Small intestine (tissue), 7 donors: ENCODE measurements around the gene NRARP. TPM values are rescaled to one million over a fixed set of nuclear protein-coding genes. Genes with fewer than 3 reads are reported as not detected.
A peak's percentile ranks its signal among the peaks of the same experiment; 100 is the strongest.

Experiments
- DNase-seq, 2 donors: peaks; one replicate each; pipeline versions ENCODE4 v3.0.0 to v3.0.0-alpha.2; 2013
- FAIRE-seq: peaks from 2 replicates; lab custom pipeline; 2012; peaks lifted over from hg19 to GRCh38; lab: Jason Lieb, UNC
- H3K27ac ChIP-seq, 3 donors: one replicate each; pipeline ENCODE4 v1.5.1; 2013; ENCODE audit warnings: low read length in 2 of 3, mild to moderate bottlenecking in 2 of 3, control low read depth in 1 of 3, inconsistent platforms in 1 of 3, low read depth in 1 of 3, moderate library complexity in 1 of 3
- H3K27me3 ChIP-seq, 3 donors: one replicate each; pipeline ENCODE4 v1.6.1; 2013; ENCODE audit warnings: low read length in 3 of 3, inconsistent platforms in 1 of 3; ENCODE audit not compliant: control insufficient read depth in 3 of 3, insufficient read depth in 3 of 3
- H3K36me3 ChIP-seq, 3 donors: one replicate each; pipeline ENCODE4 v1.6.1; 2013; ENCODE audit warnings: low read length in 3 of 3, inconsistent platforms in 1 of 3, low read depth in 1 of 3, mild to moderate bottlenecking in 1 of 3, moderate library complexity in 1 of 3; ENCODE audit not compliant: control insufficient read depth in 3 of 3, insufficient read depth in 2 of 3
- H3K4me1 ChIP-seq, 3 donors: one replicate each; pipeline ENCODE4 v1.6.1; 2013; ENCODE audit warnings: low read length in 2 of 3, inconsistent platforms in 1 of 3, low read depth in 1 of 3, mild to moderate bottlenecking in 1 of 3, moderate library complexity in 1 of 3; ENCODE audit not compliant: control insufficient read depth in 3 of 3, insufficient read depth in 2 of 3
- H3K4me3 ChIP-seq, 3 donors: one replicate each; pipeline ENCODE4 v1.5.1; 2013; ENCODE audit warnings: low read length in 3 of 3, control low read depth in 1 of 3, inconsistent platforms in 1 of 3, low read depth in 1 of 3, mild to moderate bottlenecking in 1 of 3, moderate library complexity in 1 of 3
- H3K9me3 ChIP-seq, 2 donors: one replicate each; pipeline ENCODE4 v1.6.1; 2013; ENCODE audit warnings: low read depth in 1 of 2, low read length in 1 of 2; ENCODE audit not compliant: control insufficient read depth in 2 of 2, insufficient read depth in 1 of 2
- WGBS, 3 donors: extraction: QIAGEN DNeasy Blood & Tissue Kit; methylation state at CpG; one replicate each; pipeline ENCODE4 v1.1.7; 2013; 5-methylcytosine and 5-hydroxymethylcytosine counted together
- polyA plus RNA-seq, 4 donors: library from polyadenylated mRNA; stranded (reverse) in 3 of 4; unstranded in 1 of 4; fragments of 200-250 nt in 3 of 4; fragments of 120-200 nt in 1 of 4; gene quantifications; one replicate each; pipeline versions ENCODE4 v1.2.1 to v1.2.3, GENCODE V29; 2013
- donor health status: healthy with polysubstance abuse.
- donor health status: control.
- donor health status: control.
- donor health status: Bipolar disorder and iron deficiency.
- donor health status: healthy.

The NRARP gene
- polyA plus RNA-seq, 4 donors: 3.2 to 39.9 (median 8.9) TPM

- 66 to 72% (median 68%) methylated on average over 19 of the region's 19 CpGs for WGBS, 3 donors
- Histone ChIP-seq H3K27me3 (no peaks in the 10 kb centered on the region), H3K4me3 (no peak overlapping the region), H3K9me3 (peaks cover 0 to 2% of the 10 kb centered on the region in 2 donors), H3K4me1 (peaks cover 0 to 8% (median 3%) of the 10 kb centered on the region in 3 donors), H3K27ac (peak overlapping the region in 1 of 3 donors; percentile 76), H3K36me3 (peaks cover 7 to 98% (median 13%) of the 10 kb centered on the region in 3 donors)
- FAIRE-seq (no peak), DNase-seq (no peak)
Measured at GRCh38 chr9:137268538-137269201, 33.4 kb downstream of the NRARP start.

DNA sequence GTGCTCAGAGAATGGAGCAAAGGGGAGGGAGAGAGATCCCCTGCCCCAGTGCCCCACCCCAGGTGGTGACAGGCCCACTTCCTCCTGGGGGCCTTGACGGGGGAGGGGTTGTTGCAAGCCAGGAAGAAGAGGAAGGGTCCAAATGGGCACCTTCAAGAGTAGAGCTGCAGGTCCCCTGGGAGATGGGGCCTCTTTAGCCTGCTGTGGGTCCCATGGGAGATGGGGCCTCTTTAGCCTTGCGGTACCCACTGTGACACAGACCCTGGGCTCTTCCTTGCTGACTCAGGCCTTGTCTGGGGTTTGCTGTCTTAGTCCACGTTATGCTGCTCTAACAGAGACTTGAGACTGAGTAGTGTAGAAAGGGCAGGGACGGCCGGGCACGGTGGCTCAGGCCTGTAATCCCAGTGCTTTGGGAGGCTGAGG, 34.1 kb downstream of the NRARP start:
- no peak for DNase-seq
- Histone ChIP-seq H3K9me3 (peaks cover 0 to 2% of the 10 kb centered on the region in 2 donors), H3K27me3 (no peaks in the 10 kb centered on the region), H3K4me3 (no peak overlapping the region), H3K4me1 (peaks cover 0 to 8% (median 3%) of the 10 kb centered on the region in 3 donors), H3K27ac (peak overlapping the region in 1 of 3 donors; percentile 28), H3K36me3 (peaks cover 7 to 96% (median 13%) of the 10 kb centered on the region in 3 donors)
- FAIRE-seq: no peak
- WGBS, 3 donors: 85 to 91% (median 85%) methylated on average over 6 of the region's 6 CpGs

- H3K4me1 ChIP-seq: peaks cover 0 to 8% (median 3%) of the 10 kb centered on the region in 3 donors
- H3K27ac ChIP-seq: no peak overlapping the region
- H3K4me3 ChIP-seq: no peak overlapping the region
- 90 to 94% (median 91%) methylated on average over 30 to 34 of the region's 34 CpGs for WGBS, 3 donors
- H3K36me3 ChIP-seq: peaks cover 7 to 91% (median 11%) of the 10 kb centered on the region in 3 donors
- DNase-seq: no peak
- H3K9me3 ChIP-seq: no peaks in the 10 kb centered on the region
- no peak for FAIRE-seq
- no peaks in the 10 kb centered on the region for H3K27me3 ChIP-seq
Measured at GRCh38 chr9:137266585-137267453, 35.3 kb downstream of the NRARP start.

DNA sequence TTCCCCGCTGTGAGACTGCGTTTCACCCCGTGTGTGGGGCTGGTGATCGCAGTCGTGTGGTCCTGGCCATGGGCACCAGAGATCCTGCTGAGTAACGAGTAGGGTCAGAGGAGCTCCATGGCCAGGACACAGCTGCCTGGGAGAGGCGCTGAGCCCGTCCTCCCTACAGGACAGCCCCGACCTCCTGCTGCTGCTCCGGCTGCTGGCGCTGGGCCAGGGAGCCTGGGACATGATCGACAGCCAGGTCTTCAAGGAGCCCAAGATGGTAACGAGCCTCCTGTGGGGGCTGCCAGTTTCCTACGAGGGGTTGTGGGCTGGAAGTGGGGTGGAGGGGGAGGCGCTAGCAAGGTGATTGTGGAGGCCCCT, 35.9 kb downstream of the NRARP start:
- H3K9me3 ChIP-seq: no peaks in the 10 kb centered on the region
- FAIRE-seq (no peak), DNase-seq (no peak)
- H3K4me3 ChIP-seq: no peak overlapping the region
- H3K27me3 ChIP-seq: no peaks in the 10 kb centered on the region
- peaks cover 7 to 90% (median 8%) of the 10 kb centered on the region in 3 donors for H3K36me3 ChIP-seq
- H3K4me1 ChIP-seq: peaks cover 0 to 8% (median 3%) of the 10 kb centered on the region in 3 donors
- 88 to 92% (median 89%) methylated on average over 11 to 15 of the region's 15 CpGs for WGBS, 3 donors
- H3K27ac ChIP-seq: no peak overlapping the region

DNA sequence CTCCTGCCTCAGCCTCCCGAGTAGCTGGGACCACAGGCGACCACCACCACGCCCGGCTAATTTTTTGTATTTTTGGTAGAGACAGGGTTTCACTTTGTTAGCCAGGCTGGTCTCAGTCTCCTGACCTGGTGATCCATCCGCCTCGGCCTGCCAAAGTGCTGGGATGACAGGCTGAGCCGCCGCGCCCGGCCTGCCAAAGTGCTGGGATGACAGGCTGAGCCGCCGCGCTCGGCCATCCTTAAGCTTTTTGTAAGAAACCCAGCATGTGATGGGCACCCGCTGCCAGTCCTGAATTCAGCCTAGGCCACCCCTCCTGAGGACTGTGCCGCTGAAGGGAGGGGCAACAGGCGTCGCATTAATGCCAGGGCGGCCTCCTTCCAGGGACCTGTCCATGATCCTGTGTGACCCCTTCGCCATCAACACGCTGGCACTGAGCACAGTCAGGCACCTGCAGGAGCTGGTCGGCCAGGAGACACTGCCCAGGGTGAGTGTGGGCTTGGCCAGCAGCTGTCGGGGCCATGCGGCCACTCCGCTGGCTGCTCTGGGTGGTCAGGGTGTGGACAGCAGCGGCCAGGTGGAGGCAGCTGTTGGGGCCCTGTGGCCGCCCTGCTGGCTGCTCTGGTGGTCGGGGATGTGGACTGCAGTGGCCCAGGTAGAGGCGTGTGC, 36.4 kb downstream of the NRARP start:
- Histone ChIP-seq H3K27me3 (no peaks in the 10 kb centered on the region), H3K27ac (no peak overlapping the region), H3K4me1 (peaks cover 0 to 8% (median 3%) of the 10 kb centered on the region in 3 donors), H3K36me3 (peaks cover 7 to 87% (median 8%) of the 10 kb centered on the region in 3 donors), H3K9me3 (no peaks in the 10 kb centered on the region), H3K4me3 (no peak overlapping the region)
- WGBS, 3 donors: 93 to 96% (median 94%) methylated on average over 28 to 29 of the region's 29 CpGs
- DNase-seq: no peak
- FAIRE-seq: no peak

DNA sequence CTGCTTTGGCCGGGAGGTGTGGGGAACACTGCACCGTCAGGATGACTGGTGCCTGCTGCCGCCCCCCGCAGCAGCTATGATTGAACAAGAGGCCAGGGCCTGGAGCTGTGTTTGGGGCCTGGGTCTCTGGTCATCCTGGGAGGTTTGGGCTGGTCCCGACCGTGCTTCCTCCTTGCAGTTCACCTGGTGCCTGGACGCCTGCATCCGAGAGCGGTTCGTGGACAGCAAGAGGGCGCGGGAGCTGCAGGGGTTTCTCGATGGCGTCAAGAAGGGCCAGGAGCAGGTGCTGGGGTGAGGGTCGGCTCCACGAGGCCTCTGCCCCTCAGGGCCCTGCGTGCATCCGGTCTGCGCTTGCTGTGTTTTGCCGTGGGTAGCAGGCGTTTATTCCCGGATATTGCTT, 38.0 kb downstream of the NRARP start:
- 93 to 97% (median 96%) methylated on average over 22 of the region's 22 CpGs for WGBS, 3 donors
- no peak overlapping the region for H3K27ac ChIP-seq
- FAIRE-seq: no peak
- H3K4me1 ChIP-seq: peaks cover 0 to 4% (median 2%) of the 10 kb centered on the region in 3 donors
- no peaks in the 10 kb centered on the region for H3K27me3 ChIP-seq
- DNase-seq: no peak
- H3K36me3 ChIP-seq: peaks cover 7 to 78% (median 11%) of the 10 kb centered on the region in 3 donors
- H3K4me3 ChIP-seq: no peak overlapping the region
- no peaks in the 10 kb centered on the region for H3K9me3 ChIP-seq

DNA sequence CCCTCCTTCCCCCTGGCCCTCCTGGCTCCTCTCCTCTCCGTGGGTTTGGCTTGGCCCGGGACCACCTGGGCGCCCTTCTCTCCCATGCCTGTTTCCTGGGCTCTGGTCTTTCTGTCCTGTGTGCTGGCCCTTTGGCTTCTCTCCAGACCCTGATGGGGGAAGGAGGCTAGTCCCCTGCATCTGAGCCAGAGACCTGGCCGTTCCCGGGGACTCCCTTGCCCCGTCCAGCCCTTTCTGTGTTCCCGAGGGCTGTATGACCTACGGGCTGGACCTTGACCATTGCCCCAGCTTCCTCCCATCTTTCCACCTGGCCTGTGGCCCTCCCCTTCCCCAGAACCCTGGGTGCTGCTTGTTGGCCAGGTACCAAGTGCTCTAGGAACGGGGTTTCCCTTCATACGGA, 38.6 kb downstream of the NRARP start:
- Histone ChIP-seq H3K4me3 (no peak overlapping the region), H3K4me1 (no peaks in the 10 kb centered on the region), H3K27ac (no peak overlapping the region), H3K27me3 (no peaks in the 10 kb centered on the region), H3K36me3 (peaks cover 7 to 79% (median 14%) of the 10 kb centered on the region in 3 donors), H3K9me3 (no peaks in the 10 kb centered on the region)
- WGBS, 3 donors: 72 to 81% (median 75%) methylated on average over 9 to 10 of the region's 10 CpGs
- FAIRE-seq: no peak
- DNase-seq: no peak

DNA sequence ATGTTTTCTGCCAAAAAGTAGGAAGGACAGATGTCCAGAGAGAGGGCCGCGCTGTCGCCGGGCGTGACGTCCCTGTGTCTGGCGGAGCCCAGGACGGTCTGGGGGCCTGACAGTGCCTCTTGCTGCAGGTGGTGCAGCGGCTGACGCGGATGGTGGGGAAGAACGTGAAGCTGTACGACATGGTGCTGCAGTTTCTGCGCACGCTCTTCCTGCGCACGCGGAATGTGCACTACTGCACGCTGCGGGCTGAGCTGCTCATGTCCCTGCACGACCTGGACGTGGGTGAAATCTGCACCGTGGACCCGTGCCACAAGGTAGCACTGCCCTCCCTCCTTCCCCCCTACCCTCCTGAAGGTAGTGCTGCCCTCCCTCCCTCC, 39.2 kb downstream of the NRARP start:
- H3K27me3 ChIP-seq: no peaks in the 10 kb centered on the region
- H3K27ac ChIP-seq: no peak overlapping the region
- FAIRE-seq (no peak), DNase-seq (no peak)
- H3K9me3 ChIP-seq: no peaks in the 10 kb centered on the region
- H3K36me3 ChIP-seq: peaks cover 7 to 79% (median 13%) of the 10 kb centered on the region in 3 donors
- WGBS, 3 donors: 91 to 95% (median 92%) methylated on average over 23 to 24 of the region's 24 CpGs
- no peak overlapping the region for H3K4me3 ChIP-seq
- H3K4me1 ChIP-seq: no peaks in the 10 kb centered on the region
